ENCODE data around the gene VPS35.

DNA sequence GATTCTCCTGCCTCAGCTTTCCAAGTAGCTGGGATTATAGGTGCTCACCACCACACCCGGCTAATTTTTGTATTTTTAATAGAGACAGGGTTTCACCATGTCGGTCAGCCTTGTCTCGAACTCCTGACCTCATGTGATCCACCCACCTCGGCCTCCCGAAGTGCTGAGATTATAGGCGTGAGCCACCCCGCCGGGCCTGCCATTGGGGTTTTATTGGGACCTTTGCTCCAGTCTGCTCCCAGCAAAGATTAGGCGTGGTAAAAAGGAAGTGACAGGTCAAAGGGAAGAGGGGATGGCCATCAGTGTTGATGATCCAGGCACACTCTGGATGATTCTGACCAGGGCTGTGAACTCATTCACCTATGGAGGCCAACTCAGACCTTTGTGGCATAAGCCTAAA is 38.7 kb upstream of the VPS35 start:
- TF ChIP-seq, protein P1, sequence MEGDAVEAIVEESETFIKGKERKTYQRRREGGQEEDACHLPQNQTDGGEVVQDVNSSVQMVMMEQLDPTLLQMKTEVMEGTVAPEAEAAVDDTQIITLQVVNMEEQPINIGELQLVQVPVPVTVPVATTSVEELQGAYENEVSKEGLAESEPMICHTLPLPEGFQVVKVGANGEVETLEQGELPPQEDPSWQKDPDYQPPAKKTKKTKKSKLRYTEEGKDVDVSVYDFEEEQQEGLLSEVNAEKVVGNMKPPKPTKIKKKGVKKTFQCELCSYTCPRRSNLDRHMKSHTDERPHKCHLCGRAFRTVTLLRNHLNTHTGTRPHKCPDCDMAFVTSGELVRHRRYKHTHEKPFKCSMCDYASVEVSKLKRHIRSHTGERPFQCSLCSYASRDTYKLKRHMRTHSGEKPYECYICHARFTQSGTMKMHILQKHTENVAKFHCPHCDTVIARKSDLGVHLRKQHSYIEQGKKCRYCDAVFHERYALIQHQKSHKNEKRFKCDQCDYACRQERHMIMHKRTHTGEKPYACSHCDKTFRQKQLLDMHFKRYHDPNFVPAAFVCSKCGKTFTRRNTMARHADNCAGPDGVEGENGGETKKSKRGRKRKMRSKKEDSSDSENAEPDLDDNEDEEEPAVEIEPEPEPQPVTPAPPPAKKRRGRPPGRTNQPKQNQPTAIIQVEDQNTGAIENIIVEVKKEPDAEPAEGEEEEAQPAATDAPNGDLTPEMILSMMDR (IDR thresholded peaks at IDR 0.05), result no peak
- no peak for TF ChIP-seq POLR2AphosphoS5 (IDR thresholded peaks at IDR 0.05; ENCODE audit: low read depth, low read length)
- TF ChIP-seq, protein P2, sequence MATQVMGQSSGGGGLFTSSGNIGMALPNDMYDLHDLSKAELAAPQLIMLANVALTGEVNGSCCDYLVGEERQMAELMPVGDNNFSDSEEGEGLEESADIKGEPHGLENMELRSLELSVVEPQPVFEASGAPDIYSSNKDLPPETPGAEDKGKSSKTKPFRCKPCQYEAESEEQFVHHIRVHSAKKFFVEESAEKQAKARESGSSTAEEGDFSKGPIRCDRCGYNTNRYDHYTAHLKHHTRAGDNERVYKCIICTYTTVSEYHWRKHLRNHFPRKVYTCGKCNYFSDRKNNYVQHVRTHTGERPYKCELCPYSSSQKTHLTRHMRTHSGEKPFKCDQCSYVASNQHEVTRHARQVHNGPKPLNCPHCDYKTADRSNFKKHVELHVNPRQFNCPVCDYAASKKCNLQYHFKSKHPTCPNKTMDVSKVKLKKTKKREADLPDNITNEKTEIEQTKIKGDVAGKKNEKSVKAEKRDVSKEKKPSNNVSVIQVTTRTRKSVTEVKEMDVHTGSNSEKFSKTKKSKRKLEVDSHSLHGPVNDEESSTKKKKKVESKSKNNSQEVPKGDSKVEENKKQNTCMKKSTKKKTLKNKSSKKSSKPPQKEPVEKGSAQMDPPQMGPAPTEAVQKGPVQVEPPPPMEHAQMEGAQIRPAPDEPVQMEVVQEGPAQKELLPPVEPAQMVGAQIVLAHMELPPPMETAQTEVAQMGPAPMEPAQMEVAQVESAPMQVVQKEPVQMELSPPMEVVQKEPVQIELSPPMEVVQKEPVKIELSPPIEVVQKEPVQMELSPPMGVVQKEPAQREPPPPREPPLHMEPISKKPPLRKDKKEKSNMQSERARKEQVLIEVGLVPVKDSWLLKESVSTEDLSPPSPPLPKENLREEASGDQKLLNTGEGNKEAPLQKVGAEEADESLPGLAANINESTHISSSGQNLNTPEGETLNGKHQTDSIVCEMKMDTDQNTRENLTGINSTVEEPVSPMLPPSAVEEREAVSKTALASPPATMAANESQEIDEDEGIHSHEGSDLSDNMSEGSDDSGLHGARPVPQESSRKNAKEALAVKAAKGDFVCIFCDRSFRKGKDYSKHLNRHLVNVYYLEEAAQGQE (IDR thresholded peaks at IDR 0.05; ENCODE audit: insufficient read depth in 1 of 2, low read depth in 2 of 2, low read length in 1 of 2), result no peak

Data from Panc1 (cell line).